Measurements from ENCODE around the gene OPTC. TPM values are rescaled to one million over a fixed set of nuclear protein-coding genes. Genes with fewer than 3 reads are reported as not detected.

The OPTC gene
- total RNA-seq, 3 donors from 2014 or later (not counting 1 experiment from before 2014, with no cell fraction given) = not detected

- H3K4me3 Mint-ChIP-seq = no peak overlapping the region
- DNase-seq (no peak), ATAC-seq (no peak)
- H3K27me3 Mint-ChIP-seq (ENCODE audit: low read depth in 2 of 2) = peaks cover 0 to 4% of the 10 kb centered on the region in 2 donors
- H3K27ac Mint-ChIP-seq = no peak overlapping the region
- TF ChIP-seq CTCF (IDR thresholded peaks at IDR 0.05) = no peak
- H3K4me1 ChIP-seq (ENCODE audit: control insufficient read depth, insufficient read depth, low read length) = peaks cover 6% of the 10 kb centered on the region
- no peaks in the 10 kb centered on the region for H3K36me3 Mint-ChIP-seq
- no peak overlapping the region for H3K27ac ChIP-seq (ENCODE audit: low read length)
- no peaks in the 10 kb centered on the region for H3K9me3 ChIP-seq (ENCODE audit: control insufficient read depth, insufficient read depth, low read length)
- H3K27me3 ChIP-seq (ENCODE audit: control insufficient read depth, insufficient read depth, low read length) = no peaks in the 10 kb centered on the region
- H3K36me3 ChIP-seq (ENCODE audit: control insufficient read depth, insufficient read depth, low read length) = no peaks in the 10 kb centered on the region
- intact Hi-C loops (cut with micrococcal nuclease) = no loop called here
- H3K4me1 Mint-ChIP-seq = peaks cover 0 to 4% of the 10 kb centered on the region in 2 donors
- no CpG with 5 or more reads among the region's 1 CpG for WGBS (ENCODE audit: insufficient coverage)
- H3K4me3 ChIP-seq (ENCODE audit: low read length) = no peak overlapping the region
- H3K9me3 Mint-ChIP-seq = no peaks in the 10 kb centered on the region
These were observed 15.2 kb downstream of the OPTC start for GRCh38 chr1:203509135-203509534.

GRCh38 chr1:203511513-203511912 lies 17.6 kb downstream of the OPTC start:
- WGBS (ENCODE audit: insufficient coverage) = 89% methylated on average over 6 of the region's 6 CpGs
- Mint-ChIP-seq H3K27ac (no peak overlapping the region), H3K4me1 (no peaks in the 10 kb centered on the region), H3K4me3 (no peak overlapping the region), H3K27me3 (ENCODE audit: low read depth in 2 of 2) (peaks cover 0 to 9% of the 10 kb centered on the region in 2 donors), H3K9me3 (no peaks in the 10 kb centered on the region), H3K36me3 (no peaks in the 10 kb centered on the region)
- Histone ChIP-seq H3K9me3 (ENCODE audit: control insufficient read depth, insufficient read depth, low read length) (no peaks in the 10 kb centered on the region), H3K4me3 (ENCODE audit: low read length) (no peak overlapping the region), H3K27me3 (ENCODE audit: control insufficient read depth, insufficient read depth, low read length) (no peaks in the 10 kb centered on the region), H3K4me1 (ENCODE audit: control insufficient read depth, insufficient read depth, low read length) (peaks cover 4% of the 10 kb centered on the region), H3K27ac (ENCODE audit: low read length) (no peak overlapping the region), H3K36me3 (ENCODE audit: control insufficient read depth, insufficient read depth, low read length) (no peaks in the 10 kb centered on the region)
- no peak for TF ChIP-seq CTCF (IDR thresholded peaks at IDR 0.05)
- DNase-seq (no peak), ATAC-seq (no peak)
- intact Hi-C loops (cut with micrococcal nuclease) = no loop called here

GRCh38 chr1:203511930-203512329 lies 18.0 kb downstream of the OPTC start:
- Mint-ChIP-seq H3K4me1 (no peaks in the 10 kb centered on the region), H3K4me3 (no peak overlapping the region), H3K27ac (no peak overlapping the region), H3K9me3 (no peaks in the 10 kb centered on the region), H3K27me3 (ENCODE audit: low read depth in 2 of 2) (peaks cover 0 to 9% of the 10 kb centered on the region in 2 donors), H3K36me3 (no peaks in the 10 kb centered on the region)
- Histone ChIP-seq H3K27me3 (ENCODE audit: control insufficient read depth, insufficient read depth, low read length) (no peaks in the 10 kb centered on the region), H3K4me1 (ENCODE audit: control insufficient read depth, insufficient read depth, low read length) (peaks cover 4% of the 10 kb centered on the region), H3K36me3 (ENCODE audit: control insufficient read depth, insufficient read depth, low read length) (no peaks in the 10 kb centered on the region), H3K9me3 (ENCODE audit: control insufficient read depth, insufficient read depth, low read length) (no peaks in the 10 kb centered on the region), H3K27ac (ENCODE audit: low read length) (no peak overlapping the region), H3K4me3 (ENCODE audit: low read length) (no peak overlapping the region)
- DNase-seq (no peak), ATAC-seq (no peak)
- 87% methylated on average over 3 of the region's 4 CpGs for WGBS (ENCODE audit: insufficient coverage)
- intact Hi-C loops (cut with micrococcal nuclease) = no loop called here
- TF ChIP-seq CTCF (IDR thresholded peaks at IDR 0.05) = no peak

DNA sequence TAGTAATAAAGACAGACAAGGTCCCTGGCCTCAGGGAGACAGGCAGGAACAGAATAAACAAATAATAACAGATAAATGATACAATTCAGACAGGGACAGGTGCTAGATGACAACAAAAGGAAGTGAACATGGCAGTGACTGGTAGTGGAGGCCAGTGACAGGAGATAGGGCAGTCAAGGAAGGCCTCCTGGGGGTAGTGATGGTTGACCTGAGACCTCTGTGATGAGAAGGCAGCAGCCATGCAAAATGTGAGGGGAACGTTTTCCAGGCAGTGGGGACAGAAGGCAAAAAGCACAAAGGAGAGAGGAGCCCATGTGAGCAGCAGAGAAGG lies 18.5 kb downstream of the OPTC start:
- no peaks in the 10 kb centered on the region for H3K9me3 ChIP-seq (ENCODE audit: control insufficient read depth, insufficient read depth, low read length)
- WGBS (ENCODE audit: insufficient coverage) = 86% methylated on average over 1 of the region's 1 CpG
- Mint-ChIP-seq H3K36me3 (no peaks in the 10 kb centered on the region), H3K27ac (peak overlapping the region in 1 of 2 donors; percentile 4), H3K4me1 (no peaks in the 10 kb centered on the region), H3K4me3 (no peak overlapping the region), H3K27me3 (ENCODE audit: low read depth in 2 of 2) (peaks cover 0 to 9% of the 10 kb centered on the region in 2 donors), H3K9me3 (no peaks in the 10 kb centered on the region)
- TF ChIP-seq CTCF (IDR thresholded peaks at IDR 0.05) = no peak
- H3K4me3 ChIP-seq (ENCODE audit: low read length) = no peak overlapping the region
- DNase-seq (no peak), ATAC-seq (no peak)
- intact Hi-C loops (cut with micrococcal nuclease) = no loop called here
- no peak overlapping the region for H3K27ac ChIP-seq (ENCODE audit: low read length)
- no peaks in the 10 kb centered on the region for H3K36me3 ChIP-seq (ENCODE audit: control insufficient read depth, insufficient read depth, low read length)
- H3K4me1 ChIP-seq (ENCODE audit: control insufficient read depth, insufficient read depth, low read length) = peaks cover 4% of the 10 kb centered on the region
- H3K27me3 ChIP-seq (ENCODE audit: control insufficient read depth, insufficient read depth, low read length) = no peaks in the 10 kb centered on the region
